Caco-2 (cell line): ENCODE data around the gene EIF2D. TPM values are rescaled to one million over a fixed set of nuclear protein-coding genes. Genes with fewer than 3 reads are reported as not detected.
A peak's percentile ranks its signal among the peaks of the same experiment; 100 is the strongest.

Experiments
- Bru-seq: library from RNA; stranded (reverse); fragments of 400-500 nt; gene quantifications from one replicate; lab custom pipeline; 2021; lab: Mats Ljungman, UMichigan
- BruChase-seq, 2 experiments: library from RNA; stranded (reverse); fragments of 400-500 nt; gene quantifications; one replicate each; lab custom pipeline; 2021; lab: Mats Ljungman, UMichigan
- BruUV-seq: library from RNA; stranded (reverse); fragments of 400-500 nt; replicated peaks from 2 replicates; lab custom pipeline; 2021; lab: Mats Ljungman, UMichigan
- CTCF ChIA-PET: fragments of 300-600 bp; sonication (Branson Sonifier 250); formaldehyde crosslinking; loops from one replicate; lab custom pipeline; 2022; ENCODE audit warnings: antibody characterized with exemption; lab: Charles Lee
- POLR2A ChIA-PET: fragments of 300-600 bp; sonication (Branson Sonifier 250); formaldehyde crosslinking; loops from one replicate; lab custom pipeline; 2022; ENCODE audit warnings: antibody characterized with exemption; lab: Charles Lee
- DNase-seq, 2 experiments: peaks; one replicate each; pipeline versions ENCODE4 v3.0.0 to v3.0.0-alpha.2; 2020 to 2022
- H3K27me3 ChIP-seq: replicated peaks from 2 replicates; pipeline ENCODE4 v1.6.0; 2011; ENCODE audit warnings: low read length; ENCODE audit not compliant: control insufficient read depth, insufficient read depth
- H3K36me3 ChIP-seq: 2 replicates; pipeline ENCODE4 v1.5.1; 2011; ENCODE audit warnings: low read length; ENCODE audit not compliant: control insufficient read depth, insufficient read depth
- H3K4me1 ChIP-seq: fragments of 250-450 bp; sonication (Bioruptor Pico); 2 replicates; pipeline ENCODE4 v1.5.1; 2020; ENCODE audit warnings: mild to moderate bottlenecking
- H3K4me3 ChIP-seq: 2 replicates; pipeline ENCODE4 v1.5.1; 2011; ENCODE audit warnings: low read depth, mild to moderate bottlenecking, control low read depth, low read length
- H3K9me3 ChIP-seq: fragments of 250-450 bp; sonication (Bioruptor Pico); 2 replicates; pipeline ENCODE4 v1.5.1; 2020; ENCODE audit warnings: mild to moderate bottlenecking, moderate library complexity
- H3K27ac Mint-ChIP-seq: one replicate; pipeline ENCODE4 v1.8.0; 2022; ENCODE audit warnings: mixed read lengths; ENCODE audit not compliant: unreplicated experiment
- H3K27me3 Mint-ChIP-seq: one replicate; pipeline ENCODE4 v1.8.0; 2022; ENCODE audit warnings: mixed read lengths; ENCODE audit not compliant: insufficient read depth, unreplicated experiment
- H3K36me3 Mint-ChIP-seq: one replicate; pipeline ENCODE4 v1.8.0; 2022; ENCODE audit warnings: mild to moderate bottlenecking, mixed read lengths; ENCODE audit not compliant: insufficient read depth, unreplicated experiment
- H3K4me1 Mint-ChIP-seq: one replicate; pipeline ENCODE4 v1.8.0; 2022; ENCODE audit warnings: low read depth, mixed read lengths; ENCODE audit not compliant: unreplicated experiment
- H3K4me3 Mint-ChIP-seq: one replicate; pipeline ENCODE4 v1.8.0; 2022; ENCODE audit warnings: mild to moderate bottlenecking, moderate library complexity, mixed read lengths; ENCODE audit not compliant: unreplicated experiment
- H3K9me3 Mint-ChIP-seq: one replicate; pipeline ENCODE4 v1.8.0; 2022; ENCODE audit warnings: mixed read lengths; ENCODE audit not compliant: unreplicated experiment
- CTCF ChIP-seq, 2 experiments: fragments of 200-600 bp in 1 of 2; IDR thresholded peaks; 1 replicate in 1 of 2; 2 replicates in 1 of 2; pipeline versions ENCODE4 v1.5.1 to v1.8.0; 2011 to 2022; ENCODE audit warnings: antibody characterized with exemption in 1 of 2, control low read depth in 1 of 2, inconsistent platforms in 1 of 2, low read depth in 1 of 2, low read length in 1 of 2, mild to moderate bottlenecking in 1 of 2, moderate library complexity in 1 of 2; ENCODE audit not compliant: insufficient read depth in 1 of 2, severe bottlenecking in 1 of 2, unreplicated experiment in 1 of 2
- intact Hi-C: fragments of 100-400 bp; cut with micrococcal nuclease; formaldehyde crosslinking; loops from one replicate; pipeline ENCODE4 v1.10.0; 2022; ENCODE audit not compliant: unreplicated experiment
- long read RNA-seq: library from polyadenylated mRNA; stranded (forward); transcript quantifications from one replicate; pipeline ENCODE4 v2.0.0, GENCODE V29; 2022
- total RNA-seq: library from RNA; stranded (reverse); gene quantifications from 2 replicates; pipeline ENCODE4 v1.2.3, GENCODE V29; 2022

EIF2D gene
- total RNA-seq (37.9 and 39.6 TPM in 2 replicates), Bru-seq, nascent RNA (percentile 75 among the genes with signal in this experiment), BruChase-seq, experiment 1, labeled RNA remaining after a 2-hour chase (percentile 76 among the genes with signal in this experiment), BruChase-seq, experiment 2, labeled RNA remaining after a 6-hour chase (percentile 69 among the genes with signal in this experiment)
- long read RNA-seq, transcript EIF2D-201 (15 exons, 2,005 nt), result major isoform, 44 of 57 reads
- long read RNA-seq, partial matches to known transcripts, result 5 of 57 reads
- long read RNA-seq, other reads (novel, unspliced or antisense), result 8 of 57 reads

GRCh38 chr1:206612129-206612876, at the start of gene EIF2D:
Gene EIF2D, minus strand, starts transcription at chr1:206612465. Its CDS starts 123 bp downstream, at chr1:206612342.
- H3K27ac Mint-ChIP-seq, result peak within 1 kb of the TSS; percentile 76
- Histone ChIP-seq H3K9me3 (no peaks in the 10 kb centered on the region), H3K4me1 (no peaks in the 10 kb centered on the region; the same call in 1 of the 2 replicates), H3K4me3 (peak within 1 kb of the TSS; percentile 96), H3K36me3 (no peaks in the 10 kb centered on the region), H3K27me3 (no peaks in the 10 kb centered on the region)
- H3K9me3 Mint-ChIP-seq, result no peaks in the 10 kb centered on the region
- peak within 1 kb of the TSS; percentile 82 for H3K4me3 Mint-ChIP-seq
- BruUV-seq, result no TSS peak
- POLR2A ChIA-PET, result interaction anchor here (0.5 to 1.2 kb wide), 9 partner anchors 23 to 585 kb away, joined by 3 to 9 read pairs (median 4); partner anchors contain the start of gene DYRK3
- CTCF ChIA-PET, result interaction anchor here (0.5 to 1.8 kb wide), 27 partner anchors 9 to 1287 kb away, joined by 3 to 13 read pairs (median 4); partner anchors contain the start of genes DYRK3 and RASSF5
- peak; percentile 91 to 97 for DNase-seq
- peaks cover 8% of the 10 kb centered on the region for H3K4me1 Mint-ChIP-seq
- H3K27me3 Mint-ChIP-seq, result peaks cover 7% of the 10 kb centered on the region
- peak; percentile 87 to 96 for TF ChIP-seq CTCF (IDR thresholded peaks at IDR 0.05; ENCODE audit: insufficient read depth in 1 of 2, low read depth in 1 of 2, low read length in 1 of 2, severe bottlenecking in 1 of 2, unreplicated experiment in 1 of 2)
- peaks cover 15% of the 10 kb centered on the region for H3K36me3 Mint-ChIP-seq
- intact Hi-C loops, result no loop called here

GRCh38 chr1:206661161-206661820, 49.0 kb upstream of the EIF2D start:
- H3K27me3 Mint-ChIP-seq, result peaks cover 10% of the 10 kb centered on the region
- intact Hi-C loops, result loop anchor here (10.0 kb wide), 1 partner anchor 156 kb away; the partner anchor contains the start of gene RASSF5
- Histone ChIP-seq H3K4me1 (peaks cover 3% of the 10 kb centered on the region; the same call in 1 of the 2 replicates), H3K9me3 (no peaks in the 10 kb centered on the region), H3K27me3 (no peaks in the 10 kb centered on the region), H3K4me3 (no peak overlapping the region), H3K36me3 (no peaks in the 10 kb centered on the region)
- ChIA-PET POLR2A (no interaction called here), CTCF (interaction anchor here (0.7 kb wide), 1 partner anchor 1683 kb away, joined by 8 read pairs; no protein-coding TSS in a partner anchor)
- no peaks in the 10 kb centered on the region for H3K36me3 Mint-ChIP-seq
- no peak for TF ChIP-seq CTCF (IDR thresholded peaks at IDR 0.05; ENCODE audit: insufficient read depth in 1 of 2, low read depth in 1 of 2, low read length in 1 of 2, severe bottlenecking in 1 of 2, unreplicated experiment in 1 of 2)
- H3K4me1 Mint-ChIP-seq, result peaks cover 6% of the 10 kb centered on the region
- no peak overlapping the region for H3K4me3 Mint-ChIP-seq
- no peaks in the 10 kb centered on the region for H3K9me3 Mint-ChIP-seq
- DNase-seq, result no peak
- H3K27ac Mint-ChIP-seq, result no peak overlapping the region
- BruUV-seq, result no TSS peak
